OCI-LY1 (cell line): Measurements from ENCODE around the gene GPR62.
"Not testable (repeated sequence)": the region's sequence is repeated elsewhere in the genome, so short reads cannot be mapped to it uniquely, and the experiment has no call there.

ENCODE experiments used
- H2AFZ ChIP-seq: fragments of 200-600 bp; sonication (generic), shearing (Covaris generic); 2 replicates; pipeline ENCODE4 v1.6.0; 2014; ENCODE audit warnings: antibody characterized with exemption, mild to moderate bottlenecking, low read length
- H3F3A ChIP-seq: fragments of 200-600 bp; sonication (generic), shearing (Covaris generic); 2 replicates; pipeline ENCODE4 v1.6.0; 2014; ENCODE audit warnings: mild to moderate bottlenecking, antibody characterized with exemption, low read length, moderate library complexity; ENCODE audit not compliant: insufficient read depth
- H3K27ac ChIP-seq: fragments of 200-600 bp; sonication (generic); 2 replicates; pipeline ENCODE4 v1.5.1; 2014; ENCODE audit warnings: low read length, mixed run types, mild to moderate bottlenecking, low read depth; ENCODE audit not compliant: poor library complexity, severe bottlenecking
- H3K27me3 ChIP-seq: fragments of 200-600 bp; sonication (generic); 2 replicates; pipeline ENCODE4 v1.6.0; 2014; ENCODE audit warnings: antibody characterized with exemption, mild to moderate bottlenecking, low read length, moderate library complexity; ENCODE audit not compliant: insufficient read depth
- H3K36me3 ChIP-seq: fragments of 200-600 bp; sonication (generic); 2 replicates; pipeline ENCODE4 v1.6.1; 2014; ENCODE audit warnings: mild to moderate bottlenecking, antibody characterized with exemption, low read length, moderate library complexity, mixed read lengths; ENCODE audit not compliant: insufficient read depth
- H3K4me1 ChIP-seq: fragments of 200-600 bp; sonication (generic); 2 replicates; pipeline ENCODE4 v1.5.1; 2014; ENCODE audit warnings: mild to moderate bottlenecking, low read length, moderate library complexity; ENCODE audit not compliant: insufficient read depth, severe bottlenecking
- H3K4me2 ChIP-seq: fragments of 200-600 bp; sonication (generic), shearing (Covaris generic); 2 replicates; pipeline ENCODE4 v1.6.1; 2014; ENCODE audit warnings: low read length
- H3K4me3 ChIP-seq: fragments of 200-600 bp; sonication (generic); 2 replicates; pipeline ENCODE4 v1.5.1; 2014; ENCODE audit warnings: low read length, low read depth, mild to moderate bottlenecking, mixed read lengths; ENCODE audit not compliant: poor library complexity, severe bottlenecking
- H3K79me2 ChIP-seq: fragments of 200-600 bp; shearing (Covaris generic); 2 replicates; pipeline ENCODE4 v1.6.1; 2016; ENCODE audit warnings: mixed run types, low read length, mixed read lengths; ENCODE audit not compliant: insufficient read depth
- H3K9ac ChIP-seq: fragments of 200-600 bp; sonication (generic), shearing (Covaris generic); 2 replicates; pipeline ENCODE4 v1.6.1; 2014; ENCODE audit warnings: mild to moderate bottlenecking, low read length, mixed read lengths
- H3K9me2 ChIP-seq: fragments of 200-600 bp; sonication (generic), shearing (Covaris generic); 2 replicates; pipeline ENCODE4 v1.6.1; 2014; ENCODE audit warnings: low read depth, mild to moderate bottlenecking, low read length, mixed read lengths
- H3K9me3 ChIP-seq: fragments of 200-600 bp; shearing (Covaris generic); 2 replicates; pipeline ENCODE4 v1.6.1; 2014; ENCODE audit warnings: low read length, mixed read lengths
- H4K20me1 ChIP-seq: fragments of 200-600 bp; sonication (generic), shearing (Covaris generic); 2 replicates; pipeline ENCODE4 v1.6.0; 2016; ENCODE audit warnings: mild to moderate bottlenecking, low read length; ENCODE audit not compliant: insufficient read depth
- EZH2 ChIP-seq: fragments of 200-600 bp; sonication (generic), shearing (Covaris generic); IDR thresholded peaks from 2 replicates; pipeline ENCODE4 v1.8.0; 2017; ENCODE audit warnings: borderline replicate concordance, mixed run types, mild to moderate bottlenecking, antibody characterized with exemption, low read length, moderate library complexity, mixed read lengths
- TF ChIP-seq, protein P1 (sequence below): fragments of 200-600 bp; sonication (generic), shearing (Covaris generic); IDR thresholded peaks from 2 replicates; pipeline ENCODE4 v1.5.1; 2017; ENCODE audit warnings: mild to moderate bottlenecking, antibody characterized with exemption, low read length, moderate library complexity, mixed read lengths

The GPR62 gene

GRCh38 chr3:51921081-51921578 lies 34.1 kb upstream of the GPR62 start:
- no peaks in the 10 kb centered on the region for H3K9me2 ChIP-seq
- H3K36me3 ChIP-seq = no peaks in the 10 kb centered on the region
- H3K27ac ChIP-seq = no peak overlapping the region
- no peaks in the 10 kb centered on the region for H3K9me3 ChIP-seq
- H3K79me2 ChIP-seq = no peaks in the 10 kb centered on the region
- H2AFZ ChIP-seq = no peak overlapping the region
- H3K27me3 ChIP-seq = no peaks in the 10 kb centered on the region
- TF ChIP-seq, protein P1, sequence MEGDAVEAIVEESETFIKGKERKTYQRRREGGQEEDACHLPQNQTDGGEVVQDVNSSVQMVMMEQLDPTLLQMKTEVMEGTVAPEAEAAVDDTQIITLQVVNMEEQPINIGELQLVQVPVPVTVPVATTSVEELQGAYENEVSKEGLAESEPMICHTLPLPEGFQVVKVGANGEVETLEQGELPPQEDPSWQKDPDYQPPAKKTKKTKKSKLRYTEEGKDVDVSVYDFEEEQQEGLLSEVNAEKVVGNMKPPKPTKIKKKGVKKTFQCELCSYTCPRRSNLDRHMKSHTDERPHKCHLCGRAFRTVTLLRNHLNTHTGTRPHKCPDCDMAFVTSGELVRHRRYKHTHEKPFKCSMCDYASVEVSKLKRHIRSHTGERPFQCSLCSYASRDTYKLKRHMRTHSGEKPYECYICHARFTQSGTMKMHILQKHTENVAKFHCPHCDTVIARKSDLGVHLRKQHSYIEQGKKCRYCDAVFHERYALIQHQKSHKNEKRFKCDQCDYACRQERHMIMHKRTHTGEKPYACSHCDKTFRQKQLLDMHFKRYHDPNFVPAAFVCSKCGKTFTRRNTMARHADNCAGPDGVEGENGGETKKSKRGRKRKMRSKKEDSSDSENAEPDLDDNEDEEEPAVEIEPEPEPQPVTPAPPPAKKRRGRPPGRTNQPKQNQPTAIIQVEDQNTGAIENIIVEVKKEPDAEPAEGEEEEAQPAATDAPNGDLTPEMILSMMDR = no peak
- no peaks in the 10 kb centered on the region for H3F3A ChIP-seq
- H3K4me2 ChIP-seq = no peak overlapping the region
- no peaks in the 10 kb centered on the region for H3K4me1 ChIP-seq
- H3K4me3 ChIP-seq = no peak overlapping the region
- no peaks in the 10 kb centered on the region for H4K20me1 ChIP-seq
- no peak overlapping the region for H3K9ac ChIP-seq

GRCh38 chr3:51927061-51927977 lies 27.9 kb upstream of the GPR62 start:
- TF ChIP-seq, protein P1 = no peak
- no peak for TF ChIP-seq EZH2
- Histone ChIP-seq H4K20me1 (no peaks in the 10 kb centered on the region), H3F3A (no peaks in the 10 kb centered on the region), H3K27ac (no peak overlapping the region), H3K9me2 (no peaks in the 10 kb centered on the region), H2AFZ (no peak overlapping the region), H3K36me3 (0 out of 2 replicates have a peak, but pooled peaks cover under 1% of the 10 kb centered on the region), H3K9me3 (no peaks in the 10 kb centered on the region), H3K4me1 (no peaks in the 10 kb centered on the region), H3K79me2 (no peaks in the 10 kb centered on the region), H3K9ac (no peak overlapping the region), H3K4me3 (no peak overlapping the region), H3K4me2 (no peak overlapping the region), H3K27me3 (no peaks in the 10 kb centered on the region)

GRCh38 chr3:51928438-51928837 lies 26.7 kb upstream of the GPR62 start:
- TF ChIP-seq, protein P1 = no peak
- TF ChIP-seq EZH2 = no peak
- Histone ChIP-seq H3K27ac (no peak overlapping the region), H3K79me2 (no peaks in the 10 kb centered on the region), H3F3A (no peaks in the 10 kb centered on the region), H3K36me3 (peaks cover 12% of the 10 kb centered on the region), H3K9ac (no peak overlapping the region), H4K20me1 (no peaks in the 10 kb centered on the region), H3K4me2 (no peak overlapping the region), H2AFZ (no peak overlapping the region), H3K9me2 (no peaks in the 10 kb centered on the region), H3K4me3 (no peak overlapping the region), H3K27me3 (no peaks in the 10 kb centered on the region), H3K4me1 (no peaks in the 10 kb centered on the region), H3K9me3 (no peaks in the 10 kb centered on the region)

DNA sequence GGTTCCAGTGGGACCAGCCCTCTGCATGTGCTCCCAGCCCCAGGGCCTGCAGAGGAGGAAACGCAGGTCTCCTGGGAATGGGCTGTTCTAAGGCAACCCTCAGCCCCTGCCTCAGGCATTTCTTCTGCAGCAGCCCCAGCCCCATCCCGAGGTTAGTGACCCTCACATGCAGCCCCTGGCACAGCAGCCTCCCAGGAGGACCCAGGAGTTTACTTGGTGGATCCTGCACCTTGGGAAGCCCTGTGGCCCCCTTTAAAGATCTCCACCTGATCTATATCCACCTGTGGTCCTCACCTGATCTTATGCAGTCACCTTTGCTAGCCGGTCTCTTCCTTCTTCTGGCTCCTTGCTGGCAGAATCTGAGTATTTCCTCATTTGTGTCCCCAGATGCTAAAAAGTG lies 26.2 kb upstream of the GPR62 start:
- not testable (repeated sequence) for H3K4me3 ChIP-seq, H3K9me3 ChIP-seq, H3K79me2 ChIP-seq, H3K4me2 ChIP-seq, H3K27me3 ChIP-seq, H3K4me1 ChIP-seq, H3K9me2 ChIP-seq, H2AFZ ChIP-seq, H3F3A ChIP-seq, H3K9ac ChIP-seq, H4K20me1 ChIP-seq, H3K27ac ChIP-seq
- H3K36me3 ChIP-seq = peaks cover 17% of the 10 kb centered on the region
